GM12891 (cell line): ENCODE results near the gene P2RY8.

Experiments
- PAX5 ChIP-seq: IDR thresholded peaks from 2 replicates; pipeline ENCODE4 v1.6.1; 2011; ENCODE audit warnings: low read length, moderate library complexity, mild to moderate bottlenecking; ENCODE audit not compliant: insufficient read depth, severe bottlenecking
- POLR2A ChIP-seq: IDR thresholded peaks from 2 replicates; pipeline ENCODE4 v1.6.1; 2011; ENCODE audit warnings: low read depth, low read length, control low read depth
- POLR2AphosphoS5 ChIP-seq: IDR thresholded peaks from 2 replicates; pipeline ENCODE4 v1.6.1; 2011; ENCODE audit warnings: low read depth, low read length, control low read depth
- POU2F2 ChIP-seq: IDR thresholded peaks from 2 replicates; pipeline ENCODE4 v1.6.1; 2011; ENCODE audit warnings: low read depth, mild to moderate bottlenecking, control low read depth, low read length, moderate library complexity
- TAF1 ChIP-seq: IDR thresholded peaks from 2 replicates; pipeline ENCODE4 v1.6.1; 2011; ENCODE audit warnings: low read depth, low read length, control low read depth

DNA sequence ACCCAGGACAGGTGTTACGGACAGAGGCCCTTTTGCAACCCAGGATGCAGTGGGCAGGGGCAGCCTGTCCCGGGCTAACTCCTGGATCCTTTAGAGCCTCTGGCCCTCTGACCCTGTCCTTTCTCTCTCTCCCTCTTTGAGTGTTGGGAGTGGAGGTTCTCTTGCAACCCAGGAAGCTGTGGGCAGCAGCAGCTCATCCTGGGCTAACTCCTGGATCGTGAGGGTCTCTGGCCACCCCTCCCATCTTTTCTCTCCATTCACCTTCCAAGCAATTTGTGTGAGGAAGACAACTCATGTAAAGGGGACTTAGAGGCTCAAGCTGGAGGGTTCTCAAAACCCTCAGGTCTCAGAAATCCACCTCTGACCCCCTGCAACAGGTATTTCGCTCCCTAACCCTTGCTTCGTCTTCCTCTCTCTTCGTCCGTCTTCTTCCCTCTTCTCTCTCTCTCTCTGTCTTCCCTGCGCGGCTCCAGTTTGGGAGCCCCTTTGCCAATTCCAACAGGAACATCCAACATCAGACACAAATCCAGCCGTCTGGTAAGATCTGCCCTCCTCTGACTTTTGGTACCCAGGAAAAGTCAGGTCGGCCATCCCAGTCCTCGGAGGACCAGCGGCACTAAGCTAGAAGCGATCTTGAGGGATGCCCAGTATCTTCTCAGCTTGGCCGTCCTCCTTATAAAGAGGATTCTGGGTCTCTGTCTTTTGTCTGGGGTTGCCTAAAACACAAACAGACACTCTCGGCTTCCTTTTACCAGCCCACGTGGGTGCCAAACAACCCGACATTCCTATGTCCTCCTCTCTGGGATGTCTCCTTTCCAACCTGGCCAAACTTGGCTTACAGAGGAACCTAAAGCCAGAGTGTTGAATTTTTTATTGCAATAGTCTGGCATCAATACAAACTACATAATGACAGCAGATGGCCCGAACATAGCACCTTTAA is 92.2 kb downstream of the P2RY8 start:
- TF ChIP-seq TAF1 (no peak), POLR2AphosphoS5 (no peak), POLR2A (no peak), PAX5 (no peak), POU2F2 (no peak)
